ENCODE measurements around the gene LRTM2. TPM values are rescaled to one million over a fixed set of nuclear protein-coding genes. Genes with fewer than 3 reads are reported as not detected.

Gene LRTM2
- total RNA-seq, 1 experiment from 2014 or later: not detected

- DNase-seq: no peak
- H2AFZ ChIP-seq (ENCODE audit: low read length): no peak overlapping the region
- no peaks in the 10 kb centered on the region for H3K27me3 ChIP-seq (ENCODE audit: low read length)
Observed at GRCh38 chr12:1880153-1880845, 59.9 kb downstream of the LRTM2 start.

GRCh38 chr12:1880876-1881275 is 60.5 kb downstream of the LRTM2 start:
- Histone ChIP-seq H2AFZ (ENCODE audit: low read length) (no peak overlapping the region), H3K9ac (ENCODE audit: low read length) (no peak overlapping the region), H3K27me3 (ENCODE audit: low read length) (no peaks in the 10 kb centered on the region), H3K36me3 (ENCODE audit: insufficient read depth, low read length) (no peaks in the 10 kb centered on the region), H3K27ac (ENCODE audit: low read length) (no peak overlapping the region), H3K9me2 (replicated peaks; ENCODE audit: insufficient read depth, low read length) (no peaks in the 10 kb centered on the region), H3K4me2 (ENCODE audit: low read depth, low read length, poor library complexity, severe bottlenecking) (no peak overlapping the region), H3K79me2 (ENCODE audit: low read length) (no peaks in the 10 kb centered on the region), H3K4me1 (ENCODE audit: low read length) (no peaks in the 10 kb centered on the region), H3K4me3 (ENCODE audit: low read length) (no peak overlapping the region), H4K20me1 (ENCODE audit: insufficient read depth, low read depth, low read length) (no peaks in the 10 kb centered on the region), H3K9me3 (ENCODE audit: low read length) (no peaks in the 10 kb centered on the region)
- no peak for DNase-seq

More at GRCh38 chr12:1880153-1880845, 59.9 kb downstream of the LRTM2 start:
- H3K27ac ChIP-seq (ENCODE audit: low read length): no peak overlapping the region
- no peaks in the 10 kb centered on the region for H3K4me1 ChIP-seq (ENCODE audit: low read length)
- H3K9me2 ChIP-seq (replicated peaks; ENCODE audit: insufficient read depth, low read length): no peaks in the 10 kb centered on the region
- H3K4me2 ChIP-seq (ENCODE audit: low read depth, low read length, poor library complexity, severe bottlenecking): no peak overlapping the region
- no peak overlapping the region for H3K9ac ChIP-seq (ENCODE audit: low read length)
- H4K20me1 ChIP-seq (ENCODE audit: insufficient read depth, low read depth, low read length): no peaks in the 10 kb centered on the region
- H3K4me3 ChIP-seq (ENCODE audit: low read length): no peak overlapping the region
- no peaks in the 10 kb centered on the region for H3K79me2 ChIP-seq (ENCODE audit: low read length)
- no peaks in the 10 kb centered on the region for H3K9me3 ChIP-seq (ENCODE audit: low read length)
- no peaks in the 10 kb centered on the region for H3K36me3 ChIP-seq (ENCODE audit: insufficient read depth, low read length)

- Histone ChIP-seq H3K27ac (ENCODE audit: low read length) (no peak overlapping the region), H3K27me3 (ENCODE audit: low read length) (no peaks in the 10 kb centered on the region), H3K4me1 (ENCODE audit: low read length) (no peaks in the 10 kb centered on the region), H3K79me2 (ENCODE audit: low read length) (no peaks in the 10 kb centered on the region), H3K9me3 (ENCODE audit: low read length) (no peaks in the 10 kb centered on the region), H3K9ac (ENCODE audit: low read length) (no peak overlapping the region), H3K36me3 (ENCODE audit: insufficient read depth, low read length) (no peaks in the 10 kb centered on the region), H3K4me3 (ENCODE audit: low read length) (no peak overlapping the region), H3K9me2 (replicated peaks; ENCODE audit: insufficient read depth, low read length) (no peaks in the 10 kb centered on the region), H4K20me1 (ENCODE audit: insufficient read depth, low read depth, low read length) (no peaks in the 10 kb centered on the region), H2AFZ (ENCODE audit: low read length) (no peak overlapping the region), H3K4me2 (ENCODE audit: low read depth, low read length, poor library complexity, severe bottlenecking) (no peak overlapping the region)
- DNase-seq: no peak
Observed at GRCh38 chr12:1881301-1881700, 60.9 kb downstream of the LRTM2 start.

- Histone ChIP-seq H3K27me3 (ENCODE audit: low read length) (no peaks in the 10 kb centered on the region), H3K9ac (ENCODE audit: low read length) (no peak overlapping the region), H3K79me2 (ENCODE audit: low read length) (no peaks in the 10 kb centered on the region), H4K20me1 (ENCODE audit: insufficient read depth, low read depth, low read length) (no peaks in the 10 kb centered on the region), H3K4me3 (ENCODE audit: low read length) (no peak overlapping the region), H3K4me1 (ENCODE audit: low read length) (no peaks in the 10 kb centered on the region), H3K36me3 (ENCODE audit: insufficient read depth, low read length) (no peaks in the 10 kb centered on the region), H3K27ac (ENCODE audit: low read length) (no peak overlapping the region), H3K9me2 (replicated peaks; ENCODE audit: insufficient read depth, low read length) (no peaks in the 10 kb centered on the region), H3K4me2 (ENCODE audit: low read depth, low read length, poor library complexity, severe bottlenecking) (no peak overlapping the region), H2AFZ (ENCODE audit: low read length) (no peak overlapping the region), H3K9me3 (ENCODE audit: low read length) (no peaks in the 10 kb centered on the region)
- no peak for DNase-seq
Observed at GRCh38 chr12:1881936-1882335, 61.6 kb downstream of the LRTM2 start.

- DNase-seq: no peak
Observed at GRCh38 chr12:1882405-1882804, 62.0 kb downstream of the LRTM2 start.

GRCh38 chr12:1882850-1883470 is 62.6 kb downstream of the LRTM2 start:
- no peak overlapping the region for H3K27ac ChIP-seq (ENCODE audit: low read length)
- no peaks in the 10 kb centered on the region for H3K4me1 ChIP-seq (ENCODE audit: low read length)
- no peaks in the 10 kb centered on the region for H3K9me3 ChIP-seq (ENCODE audit: low read length)
- no peaks in the 10 kb centered on the region for H4K20me1 ChIP-seq (ENCODE audit: insufficient read depth, low read depth, low read length)
- DNase-seq: no peak
- H3K9ac ChIP-seq (ENCODE audit: low read length): no peak overlapping the region
- no peaks in the 10 kb centered on the region for H3K36me3 ChIP-seq (ENCODE audit: insufficient read depth, low read length)
- H3K4me2 ChIP-seq (ENCODE audit: low read depth, low read length, poor library complexity, severe bottlenecking): no peak overlapping the region
- H3K79me2 ChIP-seq (ENCODE audit: low read length): no peaks in the 10 kb centered on the region
- H3K4me3 ChIP-seq (ENCODE audit: low read length): no peak overlapping the region
- H2AFZ ChIP-seq (ENCODE audit: low read length): no peak overlapping the region
- no peaks in the 10 kb centered on the region for H3K27me3 ChIP-seq (ENCODE audit: low read length)
- no peaks in the 10 kb centered on the region for H3K9me2 ChIP-seq (replicated peaks; ENCODE audit: insufficient read depth, low read length)

More at GRCh38 chr12:1882405-1882804, 62.0 kb downstream of the LRTM2 start:
- Histone ChIP-seq H3K4me3 (ENCODE audit: low read length) (no peak overlapping the region), H3K27ac (ENCODE audit: low read length) (no peak overlapping the region), H3K9me2 (replicated peaks; ENCODE audit: insufficient read depth, low read length) (no peaks in the 10 kb centered on the region), H3K79me2 (ENCODE audit: low read length) (no peaks in the 10 kb centered on the region), H3K36me3 (ENCODE audit: insufficient read depth, low read length) (no peaks in the 10 kb centered on the region), H4K20me1 (ENCODE audit: insufficient read depth, low read depth, low read length) (no peaks in the 10 kb centered on the region), H2AFZ (ENCODE audit: low read length) (no peak overlapping the region), H3K4me1 (ENCODE audit: low read length) (no peaks in the 10 kb centered on the region), H3K9me3 (ENCODE audit: low read length) (no peaks in the 10 kb centered on the region), H3K4me2 (ENCODE audit: low read depth, low read length, poor library complexity, severe bottlenecking) (no peak overlapping the region), H3K9ac (ENCODE audit: low read length) (no peak overlapping the region), H3K27me3 (ENCODE audit: low read length) (no peaks in the 10 kb centered on the region)

GRCh38 chr12:1883513-1883912 is 63.1 kb downstream of the LRTM2 start:
- Histone ChIP-seq H3K27me3 (ENCODE audit: low read length) (no peaks in the 10 kb centered on the region), H3K9me3 (ENCODE audit: low read length) (no peaks in the 10 kb centered on the region), H3K4me2 (ENCODE audit: low read depth, low read length, poor library complexity, severe bottlenecking) (no peak overlapping the region), H4K20me1 (ENCODE audit: insufficient read depth, low read depth, low read length) (no peaks in the 10 kb centered on the region), H3K4me1 (ENCODE audit: low read length) (no peaks in the 10 kb centered on the region), H3K9ac (ENCODE audit: low read length) (no peak overlapping the region), H2AFZ (ENCODE audit: low read length) (no peak overlapping the region), H3K9me2 (replicated peaks; ENCODE audit: insufficient read depth, low read length) (no peaks in the 10 kb centered on the region), H3K4me3 (ENCODE audit: low read length) (no peak overlapping the region), H3K36me3 (ENCODE audit: insufficient read depth, low read length) (no peaks in the 10 kb centered on the region), H3K27ac (ENCODE audit: low read length) (no peak overlapping the region), H3K79me2 (ENCODE audit: low read length) (no peaks in the 10 kb centered on the region)
- no peak for DNase-seq

GRCh38 chr12:1884651-1885050 is 64.3 kb downstream of the LRTM2 start:
- Histone ChIP-seq H3K79me2 (ENCODE audit: low read length) (no peaks in the 10 kb centered on the region), H3K4me1 (ENCODE audit: low read length) (no peaks in the 10 kb centered on the region), H3K36me3 (ENCODE audit: insufficient read depth, low read length) (no peaks in the 10 kb centered on the region), H3K9me3 (ENCODE audit: low read length) (no peaks in the 10 kb centered on the region), H2AFZ (ENCODE audit: low read length) (no peak overlapping the region), H3K9me2 (replicated peaks; ENCODE audit: insufficient read depth, low read length) (no peaks in the 10 kb centered on the region), H4K20me1 (ENCODE audit: insufficient read depth, low read depth, low read length) (no peaks in the 10 kb centered on the region), H3K27ac (ENCODE audit: low read length) (no peak overlapping the region), H3K9ac (ENCODE audit: low read length) (no peak overlapping the region), H3K4me2 (ENCODE audit: low read depth, low read length, poor library complexity, severe bottlenecking) (no peak overlapping the region), H3K27me3 (ENCODE audit: low read length) (no peaks in the 10 kb centered on the region), H3K4me3 (ENCODE audit: low read length) (no peak overlapping the region)
- no peak for DNase-seq

Data from Karpas-422 (cell line).